HG03196 (cell line): Measurements from ENCODE around the gene SOX15.
A peak's percentile ranks its signal among the peaks of the same experiment; 100 is the strongest.

Source experiments
- ATAC-seq: cut with Tn5 transposase; IDR thresholded peaks from one replicate; pipeline ENCODE4 v1.9.1; 2021; ENCODE audit not compliant: unreplicated experiment

SOX15 gene

DNA sequence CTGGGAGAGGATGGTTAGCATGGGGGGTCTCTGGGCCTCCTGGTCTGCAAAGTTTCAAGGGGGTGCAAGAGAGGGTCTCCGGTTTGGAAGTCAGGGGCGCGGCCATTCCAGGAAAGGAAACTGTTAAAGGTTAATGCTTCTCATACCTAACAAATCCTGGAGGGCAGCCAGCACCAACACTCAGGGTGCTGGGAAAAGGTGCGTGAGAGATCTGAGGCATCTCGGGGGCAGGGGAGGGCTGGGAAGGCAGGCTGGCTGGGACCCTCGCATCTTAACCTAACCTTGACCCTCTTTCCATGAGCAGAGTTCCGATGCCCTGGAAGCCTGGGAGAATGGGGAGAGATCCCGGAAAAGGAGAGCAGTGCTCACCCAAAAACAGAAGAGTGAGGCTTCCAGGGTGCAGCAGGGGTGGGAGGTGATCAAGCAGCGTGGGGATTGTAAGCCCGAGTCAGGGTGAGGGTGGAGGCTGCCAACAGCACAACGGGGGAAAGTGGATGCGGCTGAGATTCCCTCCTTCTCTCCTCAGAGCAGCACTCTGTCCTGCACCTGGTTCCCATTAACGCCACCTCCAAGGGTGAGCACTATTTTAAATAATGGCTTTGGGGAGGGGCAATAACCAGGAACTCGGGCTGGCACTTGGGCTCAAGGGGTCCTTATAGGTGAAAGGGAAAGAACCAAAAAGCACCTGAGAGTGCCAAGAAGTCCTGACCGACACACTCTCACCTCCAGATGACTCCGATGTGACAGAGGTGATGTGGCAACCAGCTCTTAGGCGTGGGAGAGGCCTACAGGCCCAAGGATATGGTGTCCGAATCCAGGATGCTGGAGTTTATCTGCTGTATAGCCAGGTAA, 30.3 kb downstream of the SOX15 start:
- no peak for ATAC-seq

DNA sequence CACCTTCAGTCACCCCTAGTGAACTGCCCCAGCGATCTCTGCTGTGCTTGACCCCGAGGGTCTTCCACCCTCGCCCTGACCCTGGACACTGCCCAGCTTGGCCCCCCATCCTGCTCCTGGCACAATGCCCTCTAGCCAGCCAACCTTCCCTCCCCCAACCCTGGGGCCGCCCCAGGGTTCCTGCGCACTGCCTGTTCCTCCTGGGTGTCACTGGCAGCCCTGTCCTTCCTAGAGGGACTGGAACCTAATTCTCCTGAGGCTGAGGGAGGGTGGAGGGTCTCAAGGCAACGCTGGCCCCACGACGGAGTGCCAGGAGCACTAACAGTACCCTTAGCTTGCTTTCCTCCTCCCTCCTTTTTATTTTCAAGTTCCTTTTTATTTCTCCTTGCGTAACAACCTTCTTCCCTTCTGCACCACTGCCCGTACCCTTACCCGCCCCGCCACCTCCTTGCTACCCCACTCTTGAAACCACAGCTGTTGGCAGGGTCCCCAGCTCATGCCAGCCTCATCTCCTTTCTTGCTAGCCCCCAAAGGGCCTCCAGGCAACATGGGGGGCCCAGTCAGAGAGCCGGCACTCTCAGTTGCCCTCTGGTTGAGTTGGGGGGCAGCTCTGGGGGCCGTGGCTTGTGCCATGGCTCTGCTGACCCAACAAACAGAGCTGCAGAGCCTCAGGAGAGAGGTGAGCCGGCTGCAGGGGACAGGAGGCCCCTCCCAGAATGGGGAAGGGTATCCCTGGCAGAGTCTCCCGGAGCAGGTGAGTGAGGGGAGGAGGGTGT, 31.2 kb downstream of the SOX15 start, which contains the start of gene TNFSF13:
Gene TNFSF13, plus strand, starts transcription at position 207 of the 776 bp plus-strand sequence. Its CDS starts 290 bp downstream, at position 497.
- no peak for ATAC-seq

GRCh38 chr17:7557775-7558543, 31.9 kb downstream of the SOX15 start:
- ATAC-seq: no peak

DNA sequence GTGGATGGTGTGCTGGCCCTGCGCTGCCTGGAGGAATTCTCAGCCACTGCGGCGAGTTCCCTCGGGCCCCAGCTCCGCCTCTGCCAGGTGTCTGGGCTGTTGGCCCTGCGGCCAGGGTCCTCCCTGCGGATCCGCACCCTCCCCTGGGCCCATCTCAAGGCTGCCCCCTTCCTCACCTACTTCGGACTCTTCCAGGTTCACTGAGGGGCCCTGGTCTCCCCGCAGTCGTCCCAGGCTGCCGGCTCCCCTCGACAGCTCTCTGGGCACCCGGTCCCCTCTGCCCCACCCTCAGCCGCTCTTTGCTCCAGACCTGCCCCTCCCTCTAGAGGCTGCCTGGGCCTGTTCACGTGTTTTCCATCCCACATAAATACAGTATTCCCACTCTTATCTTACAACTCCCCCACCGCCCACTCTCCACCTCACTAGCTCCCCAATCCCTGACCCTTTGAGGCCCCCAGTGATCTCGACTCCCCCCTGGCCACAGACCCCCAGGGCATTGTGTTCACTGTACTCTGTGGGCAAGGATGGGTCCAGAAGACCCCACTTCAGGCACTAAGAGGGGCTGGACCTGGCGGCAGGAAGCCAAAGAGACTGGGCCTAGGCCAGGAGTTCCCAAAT, 32.6 kb downstream of the SOX15 start:
- no peak for ATAC-seq

DNA sequence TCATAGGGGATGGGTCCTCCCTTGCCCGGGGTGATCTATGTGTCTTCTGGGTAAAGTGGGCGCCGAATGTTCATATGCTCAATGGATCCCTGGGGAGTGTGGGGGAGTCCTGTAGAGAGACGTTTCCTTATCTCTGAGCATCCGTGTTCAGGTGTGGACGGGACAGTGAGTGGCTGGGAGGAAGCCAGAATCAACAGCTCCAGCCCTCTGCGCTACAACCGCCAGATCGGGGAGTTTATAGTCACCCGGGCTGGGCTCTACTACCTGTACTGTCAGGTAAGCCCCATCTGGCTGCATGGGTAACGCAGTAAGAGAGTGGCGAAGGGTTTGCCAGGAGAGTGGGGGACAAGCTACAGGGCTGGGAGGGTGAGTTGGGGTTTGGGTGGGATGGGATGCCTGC, 33.3 kb downstream of the SOX15 start:
- ATAC-seq: no peak

DNA sequence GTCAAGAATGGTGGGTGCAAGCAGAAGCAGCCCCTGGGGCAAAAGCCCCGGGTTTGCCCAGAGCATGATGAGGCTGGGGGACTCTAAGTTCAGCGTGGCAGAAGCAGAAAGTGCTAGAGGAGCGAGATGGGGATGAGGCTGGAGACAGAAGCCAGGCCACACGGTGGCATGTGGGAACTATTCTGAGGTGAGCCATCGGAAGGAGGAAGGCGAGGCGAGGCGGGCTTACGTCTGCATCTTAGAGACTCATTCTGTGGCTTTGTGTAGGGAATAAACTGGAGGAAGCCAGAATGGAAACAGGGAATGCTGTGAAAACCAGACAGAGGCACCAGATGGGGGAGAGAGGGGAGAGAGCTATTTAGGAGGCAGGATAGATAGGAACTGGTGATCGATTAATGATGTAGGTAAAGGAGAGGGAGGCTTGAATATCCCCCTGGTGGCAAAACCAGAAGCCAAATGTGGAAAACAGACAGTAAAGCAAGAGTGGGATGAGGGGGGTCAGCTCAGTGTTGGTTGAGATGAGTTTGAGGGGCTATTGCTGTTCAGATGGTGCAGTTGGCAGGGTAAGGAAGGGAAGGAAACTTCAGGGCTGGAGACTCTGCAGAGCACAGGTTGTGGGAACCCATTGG, 34.5 kb downstream of the SOX15 start:
- ATAC-seq: no peak

- no peak for ATAC-seq
Measured at GRCh38 chr17:7553356-7553755, 36.5 kb downstream of the SOX15 start.

DNA sequence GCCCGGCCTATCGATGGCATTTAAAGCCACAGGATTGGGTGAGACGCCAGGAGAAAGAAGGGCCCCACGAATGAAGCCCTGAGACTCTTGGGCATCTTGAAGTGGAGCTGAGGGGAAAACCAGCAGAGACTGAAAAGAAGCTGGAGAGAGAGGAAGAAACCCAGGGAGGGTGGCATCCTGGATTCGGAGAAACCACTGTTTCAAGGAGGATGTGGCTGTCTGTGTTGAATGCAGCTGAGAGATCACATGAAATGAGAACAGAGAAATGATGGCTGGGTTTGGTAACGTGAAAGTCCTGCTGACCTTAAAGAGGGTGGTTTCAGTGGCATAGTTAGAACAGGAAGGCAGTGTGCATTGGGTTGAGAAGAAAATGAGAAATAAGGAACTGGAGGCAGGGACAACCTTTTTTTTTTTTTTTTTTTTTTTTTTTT, 37.3 kb downstream of the SOX15 start:
- ATAC-seq: peak; percentile 51

DNA sequence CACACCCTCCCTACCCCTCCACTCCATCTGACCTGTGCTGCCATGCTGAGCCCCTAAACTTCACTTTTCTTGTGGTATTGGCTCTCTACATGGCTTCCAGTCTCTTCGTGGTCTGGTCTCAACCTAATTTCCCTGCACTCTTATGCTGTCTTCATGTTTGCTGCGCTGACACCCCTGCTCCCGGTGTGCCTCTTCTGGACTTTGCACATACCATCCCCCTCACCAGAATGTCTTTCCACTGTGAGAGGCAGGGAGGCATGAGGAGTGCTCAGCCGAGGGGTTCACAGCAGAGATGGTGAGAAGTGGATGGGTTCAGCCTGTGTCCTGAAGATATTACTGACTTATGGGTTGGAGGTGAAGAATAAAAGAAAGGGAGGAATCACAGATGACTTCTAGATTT, 38.5 kb downstream of the SOX15 start:
- no peak for ATAC-seq

GRCh38 chr17:7550344-7550743, 39.5 kb downstream of the SOX15 start:
- ATAC-seq: no peak

DNA sequence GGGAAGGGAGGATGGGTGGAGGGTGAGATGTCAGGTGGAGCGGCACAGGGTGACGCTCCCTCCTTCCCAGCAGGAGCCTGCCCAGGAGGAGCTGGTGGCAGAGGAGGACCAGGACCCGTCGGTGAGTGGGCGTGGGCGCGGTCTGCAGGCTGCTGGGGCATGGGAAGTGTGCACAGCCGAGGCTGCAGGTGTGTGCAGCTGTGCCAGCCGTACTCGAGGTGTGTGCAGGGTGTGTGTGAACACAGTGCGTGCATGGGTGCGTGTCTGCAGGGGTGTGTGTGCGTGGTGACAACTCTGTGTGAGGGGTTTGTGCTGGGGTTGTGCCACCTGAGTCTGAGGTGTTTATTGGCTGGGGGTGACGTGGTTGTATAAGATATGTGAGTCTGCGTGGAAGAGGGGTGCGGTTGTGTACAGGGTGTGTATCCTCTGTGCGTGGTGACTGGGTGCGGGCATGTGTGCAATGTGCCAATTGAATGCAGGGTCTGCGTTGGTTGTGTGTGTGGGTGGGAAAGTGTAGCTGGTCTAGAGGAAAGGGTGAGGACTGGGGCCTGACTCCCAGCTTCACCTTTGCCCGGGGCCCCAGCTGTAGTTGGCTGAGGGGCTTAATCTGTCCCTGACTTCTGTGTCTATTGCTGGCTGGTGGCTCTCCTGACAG, 40.4 kb downstream of the SOX15 start:
- ATAC-seq: no peak

DNA sequence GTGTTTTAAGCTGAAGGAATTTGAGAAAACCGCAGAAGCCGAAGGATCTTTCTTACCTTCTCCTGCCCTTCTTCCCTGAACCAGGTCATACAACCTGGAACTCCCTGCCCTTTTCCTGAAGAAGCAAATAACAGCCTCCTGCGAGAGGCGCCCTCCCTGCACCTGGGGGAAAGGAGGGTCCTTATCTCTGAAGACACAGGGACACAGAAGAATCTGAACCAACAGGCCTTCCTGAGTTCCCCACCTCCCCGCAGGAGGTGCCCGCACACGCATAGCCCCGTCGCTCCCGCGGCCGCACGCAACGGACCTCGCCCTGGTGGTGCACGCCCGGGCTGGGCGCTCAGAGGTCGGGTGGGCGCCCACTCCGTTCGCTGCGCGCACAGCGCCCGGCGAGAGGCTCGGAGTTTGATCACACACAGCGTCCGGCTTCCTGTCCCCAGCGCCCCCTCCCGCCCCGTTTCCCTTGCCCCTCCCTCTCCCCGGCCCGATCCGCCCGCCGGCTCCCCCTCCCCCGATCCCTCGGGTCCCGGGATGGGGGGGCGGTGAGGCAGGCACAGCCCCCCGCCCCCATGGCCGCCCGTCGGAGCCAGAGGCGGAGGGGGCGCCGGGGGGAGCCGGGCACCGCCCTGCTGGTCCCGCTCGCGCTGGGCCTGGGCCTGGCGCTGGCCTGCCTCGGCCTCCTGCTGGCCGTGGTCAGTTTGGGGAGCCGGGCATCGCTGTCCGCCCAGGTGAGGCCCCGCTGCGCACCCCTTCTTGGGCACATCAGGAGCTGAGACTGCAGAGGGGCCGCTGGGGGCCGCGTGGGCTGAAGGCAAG, 41.1 kb downstream of the SOX15 start, which contains the start of gene TNFSF12:
Gene TNFSF12, plus strand, starts transcription at position 474 of the 816 bp plus-strand sequence. Its CDS starts 96 bp downstream, at position 570.
- no peak for ATAC-seq

GRCh38 chr17:7544911-7545310, 45.0 kb downstream of the SOX15 start:
- ATAC-seq: no peak

DNA sequence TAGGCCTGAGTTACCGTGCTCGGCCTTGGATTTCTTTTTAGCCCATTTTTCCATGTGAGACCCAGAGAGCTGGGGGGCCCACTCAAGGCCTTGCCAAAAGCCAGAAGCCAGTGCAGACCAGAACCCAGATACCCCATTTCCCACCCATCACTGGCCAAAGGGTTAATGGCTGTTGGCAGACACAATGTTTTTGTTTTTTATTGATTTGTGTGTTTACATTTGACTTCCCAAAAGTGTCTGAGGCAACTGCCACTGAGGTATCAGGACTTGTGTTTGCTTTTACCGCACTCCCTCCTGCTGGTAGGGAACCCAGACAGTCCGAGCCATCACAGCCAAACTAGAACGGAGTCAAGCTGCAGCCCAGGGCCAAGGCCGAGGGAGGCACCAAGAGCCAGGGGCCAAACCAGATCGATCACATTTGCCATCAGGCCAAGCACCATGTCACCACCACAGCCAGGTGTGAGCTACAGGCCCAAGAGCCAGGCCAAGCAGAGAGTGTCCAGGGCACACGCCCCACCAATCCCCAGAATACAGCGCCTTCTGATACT, 48.7 kb downstream of the SOX15 start:
- ATAC-seq: no peak

DNA sequence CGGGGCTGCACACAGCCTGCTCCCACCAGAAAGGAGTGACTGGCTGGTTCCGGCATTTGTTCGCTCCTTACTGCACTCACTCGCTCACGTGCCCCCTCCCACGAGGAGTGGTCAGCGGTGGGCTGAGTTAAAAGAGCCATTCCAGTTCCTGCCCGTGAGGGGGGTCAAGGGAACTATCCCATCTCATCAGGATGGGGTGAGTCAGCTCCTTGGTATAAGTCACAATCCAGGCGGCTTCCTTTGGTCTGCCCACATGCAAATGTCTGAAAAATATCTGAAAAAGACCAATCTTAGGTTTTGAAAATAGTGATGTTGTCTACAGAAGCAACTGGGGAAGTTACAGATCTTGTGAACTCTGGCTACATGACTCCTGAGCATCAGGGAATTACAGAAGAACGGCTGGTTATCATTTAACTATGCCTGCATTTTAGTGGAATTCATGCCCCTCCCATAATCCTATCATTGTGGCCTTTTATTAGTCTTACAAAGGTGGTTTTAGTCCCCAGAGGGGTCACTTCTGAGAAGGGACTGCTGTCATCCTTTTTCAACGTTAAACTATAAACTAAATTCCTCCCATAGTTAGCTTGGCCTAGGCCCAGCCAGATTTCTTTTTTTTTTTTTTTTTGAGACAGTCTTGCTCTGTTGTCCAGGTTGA, 50.9 kb downstream of the SOX15 start:
- no peak for ATAC-seq
